VCaP (cell line): Measurements from ENCODE around the gene EIF4B.

ENCODE experiments used
- H3K27ac ChIP-seq: fragments of 450-650 bp; 2 replicates; pipeline ENCODE4 v1.5.1; 2017
- TF ChIP-seq, protein P1 (sequence below): fragments of 450-650 bp; conservative IDR thresholded peaks from 2 replicates; pipeline ENCODE4 v1.5.1; 2017; ENCODE audit warnings: mild to moderate bottlenecking, moderate library complexity

Gene EIF4B

DNA sequence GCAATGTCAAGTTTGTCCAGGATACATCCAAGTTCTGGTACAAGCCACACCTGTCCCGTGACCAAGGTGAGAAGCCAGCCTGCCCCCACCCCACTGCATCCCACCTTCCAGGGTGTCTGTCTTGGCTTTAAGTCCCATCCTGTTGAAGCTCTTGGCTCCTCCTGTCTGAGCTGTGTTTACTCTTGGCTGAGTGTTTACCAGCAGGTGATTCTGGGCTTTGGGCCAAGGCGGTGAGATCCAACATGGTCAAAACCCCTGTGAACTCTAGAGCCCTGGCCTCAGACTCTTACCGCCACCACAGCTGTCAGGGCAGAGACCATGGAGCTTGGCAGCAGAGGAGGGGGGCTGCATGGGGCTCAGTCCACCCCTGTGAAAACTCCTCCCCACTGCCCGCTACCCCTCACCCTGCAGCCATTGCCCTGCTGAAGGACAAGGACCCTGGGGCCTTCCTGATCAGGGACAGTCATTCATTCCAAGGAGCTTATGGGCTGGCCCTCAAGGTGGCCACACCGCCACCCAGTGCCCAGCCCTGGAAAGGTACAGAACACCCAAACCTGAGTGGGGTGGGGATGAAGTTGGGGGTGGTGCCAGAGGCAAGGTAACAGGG, 55.3 kb downstream of the EIF4B start:
- peak overlapping the region; percentile 76 for H3K27ac ChIP-seq
- TF ChIP-seq, protein P1, sequence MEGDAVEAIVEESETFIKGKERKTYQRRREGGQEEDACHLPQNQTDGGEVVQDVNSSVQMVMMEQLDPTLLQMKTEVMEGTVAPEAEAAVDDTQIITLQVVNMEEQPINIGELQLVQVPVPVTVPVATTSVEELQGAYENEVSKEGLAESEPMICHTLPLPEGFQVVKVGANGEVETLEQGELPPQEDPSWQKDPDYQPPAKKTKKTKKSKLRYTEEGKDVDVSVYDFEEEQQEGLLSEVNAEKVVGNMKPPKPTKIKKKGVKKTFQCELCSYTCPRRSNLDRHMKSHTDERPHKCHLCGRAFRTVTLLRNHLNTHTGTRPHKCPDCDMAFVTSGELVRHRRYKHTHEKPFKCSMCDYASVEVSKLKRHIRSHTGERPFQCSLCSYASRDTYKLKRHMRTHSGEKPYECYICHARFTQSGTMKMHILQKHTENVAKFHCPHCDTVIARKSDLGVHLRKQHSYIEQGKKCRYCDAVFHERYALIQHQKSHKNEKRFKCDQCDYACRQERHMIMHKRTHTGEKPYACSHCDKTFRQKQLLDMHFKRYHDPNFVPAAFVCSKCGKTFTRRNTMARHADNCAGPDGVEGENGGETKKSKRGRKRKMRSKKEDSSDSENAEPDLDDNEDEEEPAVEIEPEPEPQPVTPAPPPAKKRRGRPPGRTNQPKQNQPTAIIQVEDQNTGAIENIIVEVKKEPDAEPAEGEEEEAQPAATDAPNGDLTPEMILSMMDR, result peak; percentile 59

DNA sequence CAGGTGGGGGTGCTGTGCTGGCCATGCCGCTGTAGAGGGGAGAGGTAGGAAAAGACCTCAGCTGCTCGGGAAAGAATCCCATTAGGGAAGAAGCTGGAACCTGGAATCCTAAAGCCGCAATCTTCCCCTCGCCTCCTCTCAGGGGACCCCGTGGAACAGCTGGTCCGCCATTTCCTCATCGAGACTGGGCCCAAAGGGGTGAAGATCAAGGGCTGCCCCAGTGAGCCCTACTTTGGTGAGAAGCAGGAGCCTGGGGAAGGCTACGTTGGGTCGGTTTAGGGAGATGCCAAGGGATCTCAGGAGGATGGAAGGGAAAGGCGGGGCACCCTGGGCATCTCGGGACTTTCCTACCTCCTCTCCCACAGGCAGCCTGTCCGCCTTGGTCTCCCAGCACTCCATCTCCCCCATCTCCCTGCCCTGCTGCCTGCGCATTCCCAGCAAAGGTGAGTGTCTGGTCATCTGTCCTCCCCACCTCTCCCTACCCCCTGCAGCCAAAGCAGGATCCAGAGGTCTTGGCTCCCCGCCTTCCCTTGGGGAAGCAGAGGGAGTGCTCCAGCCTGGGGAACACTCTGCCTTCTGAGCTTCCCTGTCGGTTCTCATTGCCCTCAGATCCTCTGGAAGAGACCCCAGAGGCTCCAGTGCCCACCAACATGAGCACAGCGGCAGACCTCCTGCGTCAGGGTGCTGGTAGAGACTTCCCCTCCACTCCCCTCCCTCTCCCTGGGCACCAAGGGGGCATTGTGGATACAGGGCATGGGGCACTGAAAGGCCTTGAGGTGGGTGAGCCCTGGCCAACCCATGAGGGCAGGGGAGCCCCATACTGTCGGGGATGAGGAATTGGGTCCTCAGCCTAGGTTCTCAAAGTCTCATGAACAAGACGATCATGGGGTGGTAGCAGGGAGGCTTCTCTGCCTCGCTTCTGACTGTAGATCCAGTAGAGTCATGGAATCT, 56.0 kb downstream of the EIF4B start:
- TF ChIP-seq, protein P1, result no peak
- peak overlapping the region; percentile 76 for H3K27ac ChIP-seq

DNA sequence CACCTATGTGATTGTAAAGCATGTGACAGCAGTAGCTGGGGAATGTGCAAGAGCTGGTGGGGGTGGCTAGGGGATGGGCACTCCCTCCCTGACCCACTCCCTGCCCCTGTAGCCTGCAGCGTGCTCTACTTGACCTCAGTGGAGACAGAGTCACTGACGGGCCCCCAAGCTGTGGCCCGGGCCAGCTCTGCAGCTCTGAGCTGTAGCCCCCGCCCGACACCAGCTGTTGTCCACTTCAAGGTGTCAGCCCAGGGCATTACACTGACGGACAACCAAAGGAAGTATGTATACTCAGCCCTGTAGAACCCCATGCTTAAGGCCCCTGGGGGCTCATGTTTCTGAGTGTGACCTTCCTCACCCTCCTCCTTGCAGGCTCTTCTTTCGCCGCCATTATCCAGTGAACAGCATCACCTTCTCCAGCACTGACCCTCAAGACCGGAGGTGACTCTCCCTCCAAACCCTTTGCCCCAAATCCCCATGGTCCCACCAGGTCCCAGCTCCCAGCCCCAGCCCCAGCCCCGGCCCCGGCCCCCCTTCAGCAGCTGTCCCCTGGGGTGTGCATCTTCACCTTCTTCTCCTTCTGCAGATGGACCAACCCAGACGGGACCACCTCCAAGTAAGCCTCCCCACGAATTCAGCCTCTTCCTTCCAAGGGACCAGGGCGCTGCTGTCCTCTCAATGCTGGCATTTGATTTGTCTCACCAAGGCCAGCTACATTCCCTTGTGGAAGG, 56.9 kb downstream of the EIF4B start:
- peak overlapping the region; percentile 76; the same call in 1 of the 2 replicates for H3K27ac ChIP-seq
- TF ChIP-seq, protein P1, result no peak

DNA sequence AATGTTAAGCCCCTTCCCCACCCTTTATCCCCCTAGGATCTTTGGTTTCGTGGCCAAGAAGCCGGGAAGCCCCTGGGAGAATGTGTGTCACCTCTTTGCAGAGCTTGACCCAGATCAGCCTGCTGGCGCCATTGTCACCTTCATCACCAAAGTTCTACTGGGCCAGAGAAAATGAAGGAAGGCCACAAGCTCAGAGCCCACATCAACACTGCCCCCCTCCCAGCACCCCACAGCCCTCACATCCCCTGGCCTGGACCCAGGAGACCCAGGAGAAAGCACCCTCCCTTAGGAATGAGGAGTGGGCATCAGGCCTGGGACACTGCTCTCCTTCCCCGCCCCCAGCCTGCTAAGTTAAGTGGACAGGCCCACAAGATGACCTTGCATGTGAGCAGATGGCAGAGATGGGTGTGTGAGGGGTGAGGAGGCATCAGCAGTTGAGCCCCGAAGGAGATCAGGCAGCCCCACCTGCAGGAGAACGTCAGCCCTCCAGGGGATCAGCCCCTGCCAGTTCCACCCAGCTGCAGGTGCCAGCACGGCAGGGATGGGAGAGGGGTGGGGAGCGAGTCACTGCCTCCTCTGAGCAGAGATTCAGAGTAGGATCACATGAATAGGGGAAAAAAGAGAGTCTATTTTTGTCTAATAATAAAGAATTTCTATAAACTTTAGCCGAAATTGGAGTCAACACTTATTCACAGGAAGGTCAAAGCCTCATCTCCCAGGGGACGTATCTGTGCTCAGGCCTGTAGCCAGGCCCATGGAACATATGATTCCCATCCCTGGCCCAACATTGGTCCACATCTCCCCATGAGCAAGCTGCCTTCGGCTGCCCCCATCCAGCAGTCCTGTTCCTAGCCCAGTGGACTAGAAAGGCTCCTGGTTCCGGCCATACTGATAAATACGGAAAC, 57.7 kb downstream of the EIF4B start:
- TF ChIP-seq, protein P1, result no peak
- no peak overlapping the region for H3K27ac ChIP-seq

GRCh38 chr12:53064613-53065436, 58.6 kb downstream of the EIF4B start:
- TF ChIP-seq, protein P1, result no peak
- no peak overlapping the region for H3K27ac ChIP-seq

- H3K27ac ChIP-seq, result no peak overlapping the region
- TF ChIP-seq, protein P1, result no peak
Observed at GRCh38 chr12:53065470-53065869, 59.2 kb downstream of the EIF4B start.
